Dermis microvascular lymphatic vessel endothelial cell (primary cell): Measurements from ENCODE around the gene SLC9A9. TPM values are rescaled to one million over a fixed set of nuclear protein-coding genes. Genes with fewer than 3 reads are reported as not detected.

Experiments used
- DNase-seq, 2 donors: peaks; one replicate each; pipeline versions ENCODE4 v3.0.0 to v3.0.0-alpha.2; 2010; ENCODE audit warnings: low read depth in 2 of 2
- total RNA-seq: library from RNA; depleted of rRNA; stranded (reverse); fragments of >200 nt; gene quantifications from 2 replicates; pipeline ENCODE4 v1.2.1, GENCODE V29; 2014

SLC9A9 gene
- total RNA-seq, 1 donor from 2014 or later = 3.9 TPM

DNA sequence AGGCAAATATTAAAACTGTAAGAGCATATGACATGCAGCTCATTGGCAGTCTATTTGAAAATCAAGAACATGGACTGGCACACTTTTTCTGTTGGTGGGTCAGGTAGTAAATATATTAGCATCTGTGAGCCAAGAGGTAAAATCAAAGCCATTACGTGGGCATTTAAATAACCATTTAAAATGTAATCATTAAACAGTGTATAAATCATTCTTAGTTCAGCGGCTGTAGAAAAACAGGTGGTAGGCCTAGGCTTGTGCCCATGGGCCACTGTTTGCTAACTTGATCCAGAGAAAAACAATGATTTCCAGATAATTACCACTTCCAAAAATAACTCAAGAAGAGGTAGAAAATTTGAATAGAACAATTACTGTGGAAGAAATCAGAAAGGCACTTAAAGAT is 623.6 kb downstream of the SLC9A9 start:
- DNase-seq = no peak

DNA sequence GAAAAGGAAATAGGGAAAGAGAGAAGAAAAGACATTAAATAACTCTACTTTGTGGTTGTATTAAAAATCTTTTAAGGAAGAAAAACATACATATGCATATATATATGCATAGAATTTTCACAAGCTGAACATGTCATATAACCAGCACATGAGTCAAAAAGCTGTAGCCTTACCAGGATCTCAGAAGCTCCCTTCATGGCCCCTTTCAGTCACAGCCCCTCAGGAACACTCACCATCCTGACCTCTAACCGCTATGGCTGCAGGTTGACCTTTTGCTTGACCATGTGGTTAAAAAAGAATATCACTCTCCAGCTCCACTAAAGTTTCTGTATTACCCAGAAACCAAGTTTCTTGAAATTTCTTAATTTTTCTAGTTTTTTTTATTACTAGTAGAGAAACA is 625.3 kb downstream of the SLC9A9 start:
- no peak for DNase-seq

DNA sequence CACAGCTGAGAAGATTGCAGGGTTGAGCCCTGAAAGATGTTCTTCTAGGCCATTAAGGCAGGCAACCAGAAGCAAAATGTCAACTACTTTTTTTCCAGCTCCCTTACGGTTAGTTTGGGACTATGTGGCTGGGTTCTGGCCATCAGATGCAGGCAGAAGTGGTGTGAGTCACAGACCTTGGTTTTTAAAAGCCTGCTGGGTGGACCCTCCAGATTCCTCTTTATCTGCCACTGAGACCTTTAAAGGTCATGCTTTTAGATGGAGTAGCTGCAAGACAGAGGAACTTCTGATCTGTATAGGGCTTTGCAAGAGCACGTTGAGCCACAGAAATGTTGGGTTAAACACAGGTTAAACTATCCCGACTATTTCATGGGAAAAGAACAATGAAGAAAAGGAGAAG is 625.8 kb downstream of the SLC9A9 start:
- no peak for DNase-seq

DNA sequence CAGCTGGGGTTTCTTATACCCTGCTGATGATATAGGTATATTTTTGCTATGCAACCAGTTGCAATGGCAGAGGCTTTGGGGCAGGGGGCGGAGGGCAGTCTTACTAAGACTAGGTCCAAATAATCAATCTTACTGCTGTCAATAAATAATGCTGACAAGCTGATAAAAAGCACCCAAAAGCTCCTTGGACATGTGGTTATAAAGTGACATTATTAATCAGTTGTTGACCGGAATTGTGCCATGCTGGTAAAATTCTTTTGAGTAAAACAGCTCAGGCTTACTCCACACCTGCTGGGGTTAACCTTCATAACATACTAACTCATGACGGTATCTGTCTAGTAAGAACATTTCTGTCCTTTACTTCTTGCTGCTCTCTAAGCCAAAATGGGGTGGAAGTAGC is 626.8 kb downstream of the SLC9A9 start:
- no peak for DNase-seq

DNA sequence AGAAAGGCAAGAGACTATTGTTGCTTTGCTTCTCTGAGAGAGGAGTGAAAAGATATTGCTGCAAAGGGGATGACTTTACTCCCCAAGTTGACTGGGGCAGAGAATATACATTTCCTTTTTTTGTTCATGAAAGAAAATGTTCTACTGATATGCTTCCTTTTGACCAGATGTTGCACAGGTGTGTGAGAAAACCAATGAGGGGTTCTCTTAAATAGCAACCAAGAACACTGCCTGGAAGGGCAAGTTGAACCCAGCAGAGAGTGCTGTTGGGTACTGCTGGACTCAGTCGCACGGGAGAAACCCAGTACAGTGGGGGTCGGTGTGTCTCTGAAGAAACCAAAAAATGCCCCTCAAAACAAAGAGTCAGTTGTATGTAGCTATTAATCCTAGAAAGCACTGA is 627.5 kb downstream of the SLC9A9 start:
- no peak for DNase-seq

DNA sequence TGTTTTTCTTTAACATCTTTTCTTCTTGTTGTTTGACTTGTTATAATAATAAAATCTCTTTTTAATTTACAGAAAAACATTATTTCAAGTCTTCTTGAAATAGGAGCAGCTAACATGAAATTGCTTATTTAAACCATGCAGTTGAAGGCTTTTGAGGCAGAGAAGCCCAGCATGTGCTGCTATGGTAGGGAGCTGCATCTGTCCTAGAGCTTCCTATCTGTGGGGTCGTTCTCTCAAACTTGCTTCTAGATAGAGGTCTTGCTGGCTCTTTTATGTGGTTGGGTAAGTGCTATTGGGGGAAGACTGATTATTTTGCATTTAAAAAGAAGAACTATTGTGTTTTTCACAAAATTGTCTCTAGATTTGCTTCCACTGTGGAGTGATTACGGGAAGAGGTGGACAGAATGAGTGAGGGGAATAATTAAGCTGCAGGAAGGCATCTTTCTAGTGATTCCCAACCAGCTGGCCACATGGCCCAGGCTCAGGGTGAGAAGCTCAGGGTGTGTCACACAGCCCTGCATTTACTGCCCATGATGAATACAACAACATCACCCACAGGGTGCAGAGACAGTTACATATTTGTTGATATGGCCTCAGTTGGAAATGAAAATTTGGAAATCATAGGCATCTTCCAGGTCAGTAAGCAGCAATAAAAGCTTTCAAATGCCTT is 630.0 kb downstream of the SLC9A9 start:
- DNase-seq = no peak

DNA sequence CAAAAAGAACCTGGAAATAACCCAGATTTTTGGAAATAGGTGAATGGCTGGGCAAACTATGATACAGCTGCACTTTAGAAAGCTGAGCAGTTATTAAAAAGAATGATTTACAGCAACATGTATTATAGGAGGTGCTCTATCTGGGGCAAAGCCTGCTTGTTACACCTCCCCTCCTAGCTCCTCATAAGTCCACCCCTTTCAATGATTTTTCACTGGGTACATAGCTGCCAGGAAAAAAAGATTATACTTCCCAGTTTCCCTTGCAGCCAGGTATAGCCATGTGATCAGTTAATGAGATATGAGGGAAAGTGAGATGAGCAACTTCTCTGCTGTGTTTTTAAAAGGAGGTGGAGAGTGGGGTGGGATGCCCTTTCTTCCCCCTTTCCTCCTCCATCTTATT is 631.0 kb downstream of the SLC9A9 start:
- DNase-seq = no peak

DNA sequence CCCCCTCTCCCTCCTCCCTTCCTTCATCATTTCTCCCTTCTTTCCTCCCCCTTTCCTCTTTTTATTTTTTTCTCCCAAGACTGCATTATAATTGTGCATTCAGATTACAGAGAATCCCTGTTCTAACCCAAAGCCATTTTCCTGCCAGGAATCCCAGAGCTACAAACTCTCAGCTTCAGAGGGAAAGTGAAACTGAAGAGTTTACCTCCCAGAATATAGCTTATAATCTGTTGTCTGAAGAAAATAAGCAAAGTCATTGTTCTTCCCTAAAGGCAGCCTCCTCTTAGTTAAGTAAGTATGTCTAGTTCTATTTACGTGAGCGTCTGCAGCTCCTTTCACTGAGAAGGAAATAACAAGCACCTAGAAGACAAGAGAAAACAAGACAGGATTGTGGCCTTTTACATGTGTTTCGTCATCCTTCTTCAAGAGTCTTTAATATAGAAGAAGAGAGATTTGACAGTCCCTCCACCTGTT is 631.5 kb downstream of the SLC9A9 start:
- no peak for DNase-seq

Other genes starting within 250 kb of the SLC9A9 start
- 17.2 and 27.1 TPM in 2 replicates for gene DIPK2A, start 123.4 kb upstream of the SLC9A9 start, total RNA-seq